Measurements from ENCODE around the gene KIAA0232.

DNA sequence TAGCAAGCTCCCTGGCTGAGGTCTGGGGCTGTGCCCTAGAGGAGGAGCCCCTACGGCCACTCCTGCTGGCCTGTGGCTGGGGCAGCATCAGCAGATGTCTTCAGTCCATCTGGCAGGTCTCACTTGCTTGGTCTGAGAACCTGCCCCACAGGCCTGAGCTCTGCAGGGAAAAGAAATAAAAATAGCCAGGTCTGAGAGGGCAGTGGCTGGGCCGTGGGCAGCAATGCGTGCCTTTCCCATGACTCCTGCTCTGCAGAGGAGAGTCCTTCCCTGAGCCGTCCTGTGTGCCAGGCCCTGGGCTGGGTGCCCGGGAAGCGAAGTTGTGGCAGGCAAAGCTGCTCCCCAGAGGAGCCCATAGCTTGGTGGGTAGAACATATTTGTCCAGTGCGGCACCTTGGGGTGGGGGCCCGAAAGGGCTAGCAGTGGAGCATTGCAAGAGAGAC is 11.3 kb upstream of the KIAA0232 start:
- TF ChIP-seq, protein P1, sequence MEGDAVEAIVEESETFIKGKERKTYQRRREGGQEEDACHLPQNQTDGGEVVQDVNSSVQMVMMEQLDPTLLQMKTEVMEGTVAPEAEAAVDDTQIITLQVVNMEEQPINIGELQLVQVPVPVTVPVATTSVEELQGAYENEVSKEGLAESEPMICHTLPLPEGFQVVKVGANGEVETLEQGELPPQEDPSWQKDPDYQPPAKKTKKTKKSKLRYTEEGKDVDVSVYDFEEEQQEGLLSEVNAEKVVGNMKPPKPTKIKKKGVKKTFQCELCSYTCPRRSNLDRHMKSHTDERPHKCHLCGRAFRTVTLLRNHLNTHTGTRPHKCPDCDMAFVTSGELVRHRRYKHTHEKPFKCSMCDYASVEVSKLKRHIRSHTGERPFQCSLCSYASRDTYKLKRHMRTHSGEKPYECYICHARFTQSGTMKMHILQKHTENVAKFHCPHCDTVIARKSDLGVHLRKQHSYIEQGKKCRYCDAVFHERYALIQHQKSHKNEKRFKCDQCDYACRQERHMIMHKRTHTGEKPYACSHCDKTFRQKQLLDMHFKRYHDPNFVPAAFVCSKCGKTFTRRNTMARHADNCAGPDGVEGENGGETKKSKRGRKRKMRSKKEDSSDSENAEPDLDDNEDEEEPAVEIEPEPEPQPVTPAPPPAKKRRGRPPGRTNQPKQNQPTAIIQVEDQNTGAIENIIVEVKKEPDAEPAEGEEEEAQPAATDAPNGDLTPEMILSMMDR (IDR thresholded peaks at IDR 0.05; ENCODE audit: poor library complexity, severe bottlenecking), result no peak
- TF ChIP-seq MXI1 (conservative IDR thresholded peaks at IDR 0.05; ENCODE audit: poor library complexity, severe bottlenecking) (no peak), EP300 (conservative IDR thresholded peaks at IDR 0.05; ENCODE audit: poor library complexity, severe bottlenecking) (no peak), POLR2AphosphoS5 (IDR thresholded peaks at IDR 0.05) (no peak), RAD21 (conservative IDR thresholded peaks at IDR 0.05) (no peak)

All from neural cell (in vitro differentiated cells).